AG04450 (cell line): ENCODE data around the gene LRRC51. TPM values are rescaled to one million over a fixed set of nuclear protein-coding genes. Genes with fewer than 3 reads are reported as not detected.

Experiments
- CTCF ChIA-PET: fragments of 300-600, 350-600 bp; formaldehyde crosslinking; extraction: SDS; loops from one replicate; lab custom pipeline; 2022; ENCODE audit warnings: antibody characterized with exemption, inconsistent platforms; lab: Charles Lee
- POLR2A ChIA-PET: fragments of 350-600 bp; formaldehyde crosslinking; extraction: SDS; loops from one replicate; lab custom pipeline; 2021; ENCODE audit warnings: antibody characterized with exemption, inconsistent platforms; lab: Yijun Ruan, JAX
- DNase-seq: peaks from one replicate; pipeline ENCODE4 v3.0.0-alpha.2; 2011; ENCODE audit warnings: low read depth, low spot score
- H3K27ac ChIP-seq: one replicate; pipeline ENCODE4 v1.5.1; 2012; ENCODE audit warnings: low read depth, low read length, control low read depth
- H3K27me3 ChIP-seq: one replicate; pipeline ENCODE4 v1.6.0; 2012; ENCODE audit warnings: low read length; ENCODE audit not compliant: control insufficient read depth, insufficient read depth
- H3K4me3 ChIP-seq: 2 replicates; pipeline ENCODE4 v1.5.1; 2011; ENCODE audit warnings: mild to moderate bottlenecking, low read depth, low read length, control low read depth
- H3K9me3 ChIP-seq: 2 replicates; pipeline ENCODE4 v1.5.1; 2012; ENCODE audit warnings: low read length; ENCODE audit not compliant: control insufficient read depth, insufficient read depth
- polyA plus RNA-seq: library from polyadenylated mRNA; depleted of rRNA; stranded (reverse); fragments of >200 nt; gene quantifications from 2 replicates; pipeline ENCODE4 v1.2.3, GENCODE V29; 2011
- TF ChIP-seq, protein P1 (sequence below): IDR thresholded peaks from 2 replicates; pipeline ENCODE4 v1.5.1; 2011; ENCODE audit warnings: low read depth, low read length, control low read depth, inconsistent platforms

Gene LRRC51
- polyA plus RNA-seq, 1 experiment, result 8.6 TPM

DNA sequence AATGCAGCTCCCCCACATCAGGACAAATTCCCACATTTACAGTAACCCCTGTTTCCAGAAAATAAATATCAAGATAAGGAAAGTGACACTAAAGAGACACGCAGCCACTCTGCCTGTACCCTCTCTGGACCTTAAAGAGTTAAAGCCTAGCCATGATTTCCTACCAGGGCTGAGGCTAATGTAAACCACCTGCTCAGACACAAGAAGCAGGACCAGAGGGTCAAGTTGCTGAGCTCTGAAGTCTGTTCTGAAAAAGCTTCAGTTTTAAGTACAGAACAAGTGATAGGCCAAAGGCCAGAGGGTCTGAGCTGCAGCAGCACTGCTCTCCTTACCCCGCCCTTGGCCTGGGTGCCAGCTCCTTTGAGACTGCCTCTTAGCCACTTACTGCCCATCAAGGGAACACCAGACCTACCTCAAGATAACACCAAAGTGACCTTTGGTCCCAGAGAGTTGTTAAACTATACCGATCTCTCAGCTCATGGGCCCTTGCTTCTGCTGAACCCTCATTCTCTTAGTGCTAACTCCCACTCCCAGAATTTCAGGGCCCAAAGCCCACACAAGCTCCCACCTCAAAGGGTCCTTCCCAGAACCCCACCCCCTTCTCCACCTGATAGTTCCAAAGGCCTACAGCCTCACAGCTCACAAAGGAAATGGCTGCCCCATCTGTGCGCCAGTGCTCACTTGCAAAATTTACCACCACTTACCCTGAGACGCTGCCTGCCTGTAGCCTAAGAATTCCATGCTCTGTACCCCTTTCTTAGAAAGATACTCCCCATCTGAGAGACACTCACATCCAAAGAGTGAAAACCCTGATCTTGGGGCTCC, 41.4 kb upstream of the LRRC51 start:
- peak overlapping the region; percentile 99 for H3K27ac ChIP-seq
- H3K9me3 ChIP-seq, result no peaks in the 10 kb centered on the region

DNA sequence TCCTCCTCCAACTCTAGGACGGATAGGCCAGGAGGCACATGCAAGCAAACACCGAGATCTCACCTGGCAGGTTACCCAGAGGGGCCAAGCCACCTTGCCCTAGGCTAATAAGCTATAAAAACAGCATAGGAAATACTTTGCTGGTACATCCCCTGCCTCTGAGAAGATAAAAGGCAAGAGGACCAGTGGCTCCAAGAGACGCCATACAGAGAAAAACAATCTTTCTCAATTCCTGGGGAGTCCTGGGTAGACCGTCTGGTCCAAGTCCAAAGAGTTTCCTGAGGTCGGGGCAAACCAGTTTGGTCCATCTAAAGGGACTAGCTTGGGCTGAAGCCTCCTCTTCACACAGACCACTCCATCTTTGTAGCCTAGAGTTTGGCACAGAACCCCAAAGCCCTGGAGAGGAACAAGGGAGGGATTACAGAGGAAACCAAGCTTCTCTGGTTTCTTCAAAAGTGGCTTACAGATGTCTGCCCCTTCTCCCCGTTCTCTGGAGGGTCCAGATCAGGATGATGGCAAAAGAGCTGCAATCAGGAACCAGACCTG, 40.7 kb upstream of the LRRC51 start:
- TF ChIP-seq, protein P1, sequence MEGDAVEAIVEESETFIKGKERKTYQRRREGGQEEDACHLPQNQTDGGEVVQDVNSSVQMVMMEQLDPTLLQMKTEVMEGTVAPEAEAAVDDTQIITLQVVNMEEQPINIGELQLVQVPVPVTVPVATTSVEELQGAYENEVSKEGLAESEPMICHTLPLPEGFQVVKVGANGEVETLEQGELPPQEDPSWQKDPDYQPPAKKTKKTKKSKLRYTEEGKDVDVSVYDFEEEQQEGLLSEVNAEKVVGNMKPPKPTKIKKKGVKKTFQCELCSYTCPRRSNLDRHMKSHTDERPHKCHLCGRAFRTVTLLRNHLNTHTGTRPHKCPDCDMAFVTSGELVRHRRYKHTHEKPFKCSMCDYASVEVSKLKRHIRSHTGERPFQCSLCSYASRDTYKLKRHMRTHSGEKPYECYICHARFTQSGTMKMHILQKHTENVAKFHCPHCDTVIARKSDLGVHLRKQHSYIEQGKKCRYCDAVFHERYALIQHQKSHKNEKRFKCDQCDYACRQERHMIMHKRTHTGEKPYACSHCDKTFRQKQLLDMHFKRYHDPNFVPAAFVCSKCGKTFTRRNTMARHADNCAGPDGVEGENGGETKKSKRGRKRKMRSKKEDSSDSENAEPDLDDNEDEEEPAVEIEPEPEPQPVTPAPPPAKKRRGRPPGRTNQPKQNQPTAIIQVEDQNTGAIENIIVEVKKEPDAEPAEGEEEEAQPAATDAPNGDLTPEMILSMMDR, result no peak
- no peaks in the 10 kb centered on the region for H3K27me3 ChIP-seq
- H3K4me3 ChIP-seq, result peak overlapping the region; percentile 88
- H3K27ac ChIP-seq, result peak overlapping the region; percentile 99
- ChIA-PET POLR2A (interaction anchor here (0.8 to 1.5 kb wide), 7 partner anchors 12 to 112 kb away, joined by 3 to 12 read pairs (median 4); partner anchors contain the start of genes ANAPC15 and XNDC1N), CTCF (interaction anchor here (0.5 to 4.2 kb wide), 9 partner anchors 14 to 407 kb away, joined by 3 to 44 read pairs (median 7); no protein-coding TSS in a partner anchor)
- no peaks in the 10 kb centered on the region for H3K9me3 ChIP-seq
- DNase-seq, result no peak

More for the DNA sequence above, 41.4 kb upstream of the LRRC51 start:
- peak; percentile 7 for DNase-seq
- TF ChIP-seq, protein P1, result no peak
- H3K27me3 ChIP-seq, result no peaks in the 10 kb centered on the region
- ChIA-PET CTCF (interaction anchor here (0.7 to 4.2 kb wide), 9 partner anchors 14 to 392 kb away, joined by 3 to 44 read pairs (median 7); no protein-coding TSS in a partner anchor), POLR2A (interaction anchor here (0.8 to 1.3 kb wide), 7 partner anchors 11 to 46 kb away, joined by 3 to 12 read pairs (median 5); no protein-coding TSS in a partner anchor)
- peak overlapping the region; percentile 88 for H3K4me3 ChIP-seq

DNA sequence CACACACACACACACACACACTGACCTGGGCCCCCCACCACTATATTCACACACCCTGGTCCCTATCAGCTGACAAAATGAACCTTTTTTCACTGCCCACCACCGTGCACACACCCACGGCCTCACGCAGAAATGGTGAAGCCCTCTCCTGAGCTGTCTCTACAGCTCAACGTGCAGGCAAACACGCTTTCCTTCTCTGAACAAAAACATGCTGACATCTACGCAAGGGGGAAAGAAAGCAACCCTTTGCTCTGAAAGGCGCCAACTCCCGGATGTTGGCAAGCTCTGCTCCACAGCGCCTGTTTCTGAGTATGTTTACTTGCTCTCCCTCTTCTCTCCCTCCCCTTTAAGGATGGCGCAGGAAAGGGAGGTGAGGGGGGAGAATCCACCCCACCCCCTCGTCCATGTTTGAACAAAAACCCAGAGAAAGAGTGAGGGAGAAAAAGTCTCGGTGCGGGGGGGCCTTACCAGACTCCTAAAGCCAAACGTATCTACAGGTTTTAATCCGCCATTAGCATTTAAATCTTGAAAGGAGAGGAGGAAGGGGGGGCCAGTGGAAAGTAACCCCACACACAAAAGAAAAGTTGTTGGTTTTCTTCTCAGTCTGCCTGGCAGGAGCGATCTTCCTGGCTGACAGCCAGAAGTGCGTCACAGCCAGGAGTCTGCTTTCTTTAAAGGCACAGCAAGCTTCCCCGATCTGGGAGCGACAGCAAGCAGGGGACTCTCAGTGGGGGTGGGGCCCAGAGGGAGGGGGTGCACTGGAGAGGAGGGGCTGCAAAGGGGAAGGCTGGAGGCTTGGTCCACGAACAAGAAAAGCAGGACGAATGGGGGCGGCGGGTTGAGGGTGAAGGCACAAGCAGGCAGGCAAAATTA, 39.9 kb upstream of the LRRC51 start:
- POLR2A ChIA-PET, result interaction anchor here (0.7 to 1.5 kb wide), 13 partner anchors 15 to 125 kb away, joined by 3 to 6 read pairs (median 3); partner anchors contain the start of genes ANAPC15 and XNDC1N
- CTCF ChIA-PET, result interaction anchor here (0.5 to 4.2 kb wide), 5 partner anchors 15 to 407 kb away, joined by 3 to 44 read pairs (median 19); no protein-coding TSS in a partner anchor
- peak; percentile 89 for DNase-seq
- H3K27me3 ChIP-seq, result no peaks in the 10 kb centered on the region
- peak overlapping the region; percentile 99 for H3K27ac ChIP-seq
- no peaks in the 10 kb centered on the region for H3K9me3 ChIP-seq
- H3K4me3 ChIP-seq, result peak overlapping the region; percentile 88
- TF ChIP-seq, protein P1, result no peak

DNA sequence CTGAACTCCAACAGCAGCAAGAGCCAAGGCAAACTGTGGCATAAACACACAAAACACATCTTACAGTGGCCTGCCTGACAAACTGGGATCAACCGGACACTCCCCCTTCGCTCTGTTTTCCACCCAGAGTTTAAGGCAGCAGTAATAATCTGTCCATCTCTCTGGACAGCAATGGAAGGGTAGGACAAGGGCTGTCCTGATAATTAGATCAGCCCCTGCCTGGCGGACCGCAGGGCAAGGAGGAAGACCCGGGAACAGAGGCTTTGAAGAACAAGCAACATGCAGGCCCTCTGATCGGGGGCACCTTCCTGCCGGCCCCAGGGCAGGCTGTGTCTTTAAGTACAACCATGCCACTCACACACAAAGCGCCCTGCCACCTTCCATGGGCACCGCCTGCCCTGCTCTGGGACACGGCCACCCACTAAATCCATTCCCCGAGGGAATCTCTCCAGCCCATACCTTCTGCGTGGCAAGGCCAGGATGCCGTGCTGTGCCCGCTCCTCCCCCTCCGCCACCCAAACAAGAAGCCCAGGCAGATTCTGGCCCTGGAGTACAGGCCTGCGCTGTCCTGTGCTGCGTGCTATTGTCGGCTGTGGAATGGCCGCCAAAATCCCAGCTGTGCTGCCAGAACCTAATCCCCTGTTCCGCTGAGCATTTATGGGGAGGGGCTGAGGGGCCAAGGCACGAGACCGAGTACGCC, 39.1 kb upstream of the LRRC51 start:
- DNase-seq, result peak; percentile 44
- no peaks in the 10 kb centered on the region for H3K9me3 ChIP-seq
- ChIA-PET CTCF (interaction anchor here (2.9 to 4.2 kb wide), 2 partner anchors 16 to 102 kb away, joined by 11 to 44 read pairs; no protein-coding TSS in a partner anchor), POLR2A (interaction anchor here (0.5 to 1.5 kb wide), 7 partner anchors 15 to 185 kb away, joined by 3 to 9 read pairs (median 3); no protein-coding TSS in a partner anchor)
- H3K4me3 ChIP-seq, result peak overlapping the region; percentile 88
- no peaks in the 10 kb centered on the region for H3K27me3 ChIP-seq
- H3K27ac ChIP-seq, result peak overlapping the region; percentile 99
- TF ChIP-seq, protein P1, result no peak
